Activated T-helper 2 cell treated with anti-CD3 and anti-CD28 coated beads, Interferon-gamma antibody, Interleukin-2, Interleukin-4, amounts not matched to agents 10 μg/mL and 5 μg/mL and 100 μg/mL, durations not matched to agents 14 hours and 24 hours and 36 hours (primary cell): Measurements from ENCODE around the gene GALNT17. TPM values are rescaled to one million over a fixed set of nuclear protein-coding genes. Genes with fewer than 3 reads are reported as not detected.

Experiments used
- DNase-seq: peaks from one replicate; pipeline ENCODE4 v3.0.0; 2021; ENCODE audit warnings: low spot score
- H3K27ac Mint-ChIP-seq: one replicate; pipeline ENCODE4 v1.8.0; 2021; ENCODE audit warnings: mixed read lengths
- H3K27me3 Mint-ChIP-seq: one replicate; pipeline ENCODE4 v1.8.0; 2021; ENCODE audit warnings: low read depth, mixed read lengths
- H3K36me3 Mint-ChIP-seq: one replicate; pipeline ENCODE4 v1.8.0; 2021; ENCODE audit warnings: low read depth, mixed read lengths
- H3K4me1 Mint-ChIP-seq: one replicate; pipeline ENCODE4 v1.8.0; 2021; ENCODE audit warnings: low read depth, mixed read lengths
- H3K4me3 Mint-ChIP-seq: one replicate; pipeline ENCODE4 v1.8.0; 2021; ENCODE audit warnings: low read depth, mild to moderate bottlenecking, moderate library complexity, mixed read lengths
- H3K9me3 Mint-ChIP-seq: one replicate; pipeline ENCODE4 v1.8.0; 2021; ENCODE audit warnings: mixed read lengths
- intact Hi-C: fragments of 100-400 bp; cut with micrococcal nuclease; formaldehyde crosslinking; loops from one replicate; pipeline ENCODE4 v1.15.1; 2023
- total RNA-seq: library from RNA; stranded (reverse); gene quantifications from 2 replicates; pipeline ENCODE4 v1.2.3, GENCODE V29; 2022

GALNT17 gene
- total RNA-seq, 1 donor from 2014 or later, result not detected

- H3K36me3 Mint-ChIP-seq, result no peaks in the 10 kb centered on the region
- intact Hi-C loops, result no loop called here
- no peak for DNase-seq
- no peaks in the 10 kb centered on the region for H3K27me3 Mint-ChIP-seq
- no peaks in the 10 kb centered on the region for H3K4me1 Mint-ChIP-seq
- H3K9me3 Mint-ChIP-seq, result peaks cover 41% of the 10 kb centered on the region
- H3K27ac Mint-ChIP-seq, result no peak overlapping the region
- no peak overlapping the region for H3K4me3 Mint-ChIP-seq
Measured at GRCh38 chr7:71477441-71477840, 345.5 kb downstream of the GALNT17 start.

DNA sequence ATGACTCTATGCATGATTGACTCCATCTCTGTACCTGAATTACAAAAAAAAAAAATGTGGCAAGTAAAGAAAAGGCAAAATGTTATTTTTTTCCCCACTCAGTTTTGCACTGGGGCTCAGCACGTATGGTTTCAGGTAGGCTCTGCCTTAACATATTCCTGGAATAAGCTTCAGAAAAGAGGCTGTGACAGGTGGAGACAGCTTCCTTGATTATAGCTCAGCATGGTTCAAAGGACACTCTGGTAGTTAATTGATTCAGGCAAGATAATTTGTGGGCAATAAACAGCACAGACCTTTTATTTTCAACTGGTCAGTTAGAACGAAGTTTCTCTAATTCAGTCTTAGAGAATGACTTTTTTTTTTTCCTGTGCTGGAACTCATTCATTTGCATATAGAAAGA lies 347.3 kb downstream of the GALNT17 start:
- no peaks in the 10 kb centered on the region for H3K36me3 Mint-ChIP-seq
- intact Hi-C loops, result no loop called here
- no peak for DNase-seq
- no peak overlapping the region for H3K27ac Mint-ChIP-seq
- no peak overlapping the region for H3K4me3 Mint-ChIP-seq
- peaks cover 29% of the 10 kb centered on the region for H3K9me3 Mint-ChIP-seq
- no peaks in the 10 kb centered on the region for H3K4me1 Mint-ChIP-seq
- H3K27me3 Mint-ChIP-seq, result no peaks in the 10 kb centered on the region

DNA sequence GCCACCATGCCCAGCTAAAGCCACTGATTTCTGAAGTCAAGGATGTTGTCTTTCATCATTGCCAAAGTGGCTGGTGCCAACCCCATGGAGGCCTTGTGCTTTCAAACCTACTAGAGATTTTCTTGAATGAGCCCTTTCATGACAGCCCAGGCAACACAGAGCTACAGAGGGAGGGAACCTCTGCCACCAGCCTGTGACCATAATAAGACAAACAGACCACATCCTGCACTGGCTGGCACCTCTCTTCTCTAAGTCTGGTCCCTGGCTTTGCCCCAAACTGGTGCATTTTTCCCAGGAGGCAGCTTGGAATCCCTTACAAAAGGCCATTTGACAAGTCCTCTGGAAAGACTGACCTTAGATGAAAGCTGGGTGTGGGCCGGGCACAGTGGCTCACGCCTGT lies 348.8 kb downstream of the GALNT17 start:
- peaks cover 28% of the 10 kb centered on the region for H3K9me3 Mint-ChIP-seq
- H3K27ac Mint-ChIP-seq, result no peak overlapping the region
- no peak for DNase-seq
- no peaks in the 10 kb centered on the region for H3K36me3 Mint-ChIP-seq
- intact Hi-C loops, result no loop called here
- no peaks in the 10 kb centered on the region for H3K4me1 Mint-ChIP-seq
- no peak overlapping the region for H3K4me3 Mint-ChIP-seq
- H3K27me3 Mint-ChIP-seq, result no peaks in the 10 kb centered on the region

- H3K27me3 Mint-ChIP-seq, result no peaks in the 10 kb centered on the region
- DNase-seq, result no peak
- H3K9me3 Mint-ChIP-seq, result peaks cover 29% of the 10 kb centered on the region
- intact Hi-C loops, result no loop called here
- no peaks in the 10 kb centered on the region for H3K36me3 Mint-ChIP-seq
- no peaks in the 10 kb centered on the region for H3K4me1 Mint-ChIP-seq
- H3K27ac Mint-ChIP-seq, result no peak overlapping the region
- no peak overlapping the region for H3K4me3 Mint-ChIP-seq
Measured at GRCh38 chr7:71482284-71482683, 350.3 kb downstream of the GALNT17 start.

GRCh38 chr7:71484380-71484779 lies 352.4 kb downstream of the GALNT17 start:
- H3K9me3 Mint-ChIP-seq, result peaks cover 34% of the 10 kb centered on the region
- H3K4me1 Mint-ChIP-seq, result no peaks in the 10 kb centered on the region
- H3K27ac Mint-ChIP-seq, result no peak overlapping the region
- no peaks in the 10 kb centered on the region for H3K36me3 Mint-ChIP-seq
- no peak for DNase-seq
- no peaks in the 10 kb centered on the region for H3K27me3 Mint-ChIP-seq
- H3K4me3 Mint-ChIP-seq, result no peak overlapping the region
- intact Hi-C loops, result no loop called here

DNA sequence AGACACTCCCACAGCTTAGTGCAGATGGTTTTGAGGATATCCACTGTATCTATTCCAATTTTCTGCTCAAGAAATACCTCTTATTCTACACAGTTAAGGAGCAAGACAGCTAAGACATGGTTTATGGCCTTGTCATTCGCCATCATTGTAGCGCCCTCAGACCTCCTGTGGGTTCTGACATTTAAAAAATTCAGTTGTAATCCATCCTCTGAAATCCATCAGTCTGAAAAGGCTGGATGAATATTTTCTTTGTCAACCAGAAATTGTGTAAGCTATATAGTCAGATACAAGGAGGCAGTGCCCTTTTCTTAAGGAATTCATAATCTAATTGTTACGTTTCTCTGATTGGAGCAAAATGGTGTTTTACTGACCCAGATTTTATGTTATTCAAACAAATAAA lies 353.6 kb downstream of the GALNT17 start:
- Mint-ChIP-seq H3K9me3 (peaks cover 34% of the 10 kb centered on the region), H3K4me1 (no peaks in the 10 kb centered on the region), H3K27ac (no peak overlapping the region), H3K36me3 (no peaks in the 10 kb centered on the region), H3K27me3 (no peaks in the 10 kb centered on the region), H3K4me3 (no peak overlapping the region)
- no peak for DNase-seq
- intact Hi-C loops, result no loop called here

DNA sequence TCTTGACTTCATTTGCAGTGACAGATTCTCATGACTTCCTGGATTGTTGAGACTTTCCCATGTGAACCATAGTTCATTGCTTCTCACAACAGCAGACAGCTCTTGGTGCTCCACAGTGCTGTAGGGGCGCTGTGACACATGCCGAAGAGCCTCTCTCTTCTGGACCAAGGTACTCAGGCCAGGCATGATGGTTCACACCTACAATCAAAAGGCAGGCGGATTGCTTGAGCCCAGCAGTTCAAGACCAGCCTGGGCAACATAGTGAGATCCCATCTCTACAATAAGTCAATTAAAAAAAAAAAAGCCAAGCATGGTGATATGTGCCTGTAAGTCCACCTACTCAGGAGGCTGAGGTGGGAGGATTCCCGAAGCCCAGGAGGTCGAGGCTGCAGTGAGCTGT lies 354.5 kb downstream of the GALNT17 start:
- H3K4me1 Mint-ChIP-seq, result no peaks in the 10 kb centered on the region
- no peaks in the 10 kb centered on the region for H3K36me3 Mint-ChIP-seq
- no peak overlapping the region for H3K27ac Mint-ChIP-seq
- H3K27me3 Mint-ChIP-seq, result no peaks in the 10 kb centered on the region
- no peak overlapping the region for H3K4me3 Mint-ChIP-seq
- intact Hi-C loops, result no loop called here
- H3K9me3 Mint-ChIP-seq, result peaks cover 38% of the 10 kb centered on the region
- DNase-seq, result no peak

DNA sequence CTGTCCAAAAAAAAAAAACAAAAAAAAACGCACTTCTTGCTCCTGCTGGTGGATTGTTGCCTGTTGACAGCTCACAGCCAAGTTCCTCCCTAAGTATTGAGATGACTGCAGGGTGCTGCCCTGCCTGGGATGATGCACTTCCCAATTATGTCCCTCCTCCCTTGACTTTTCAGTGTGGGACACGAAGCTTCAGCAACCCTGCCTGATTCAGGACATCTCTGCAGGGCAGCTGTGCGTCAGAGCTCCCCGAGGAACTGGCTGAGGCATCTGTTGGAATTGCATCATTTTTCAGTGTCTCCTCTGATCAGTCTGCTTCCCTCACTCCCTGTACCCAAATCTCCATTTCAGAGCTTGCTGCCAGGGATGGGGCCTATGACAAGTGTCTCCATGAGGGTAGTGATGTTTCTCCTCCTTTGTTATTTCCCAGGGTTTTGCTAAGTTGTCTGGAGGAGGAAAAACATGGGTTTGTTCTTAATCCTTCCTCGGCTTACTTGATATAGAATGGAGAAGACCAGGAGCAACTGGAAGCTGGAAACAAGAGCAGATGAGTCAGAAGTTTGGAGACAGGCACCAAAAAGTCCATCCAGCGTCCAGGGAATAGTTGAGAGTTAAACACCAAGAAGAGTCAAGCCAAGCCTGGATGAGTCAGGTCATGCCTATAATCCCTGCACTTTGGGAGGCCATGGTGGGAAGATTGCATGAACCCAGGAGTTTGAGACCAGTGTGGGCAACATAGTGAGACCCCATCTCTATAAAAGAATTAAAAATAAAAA lies 355.1 kb downstream of the GALNT17 start:
- Mint-ChIP-seq H3K36me3 (no peaks in the 10 kb centered on the region), H3K4me1 (no peaks in the 10 kb centered on the region), H3K4me3 (no peak overlapping the region), H3K27ac (no peak overlapping the region), H3K9me3 (peaks cover 35% of the 10 kb centered on the region), H3K27me3 (no peaks in the 10 kb centered on the region)
- DNase-seq, result no peak
- intact Hi-C loops, result no loop called here

DNA sequence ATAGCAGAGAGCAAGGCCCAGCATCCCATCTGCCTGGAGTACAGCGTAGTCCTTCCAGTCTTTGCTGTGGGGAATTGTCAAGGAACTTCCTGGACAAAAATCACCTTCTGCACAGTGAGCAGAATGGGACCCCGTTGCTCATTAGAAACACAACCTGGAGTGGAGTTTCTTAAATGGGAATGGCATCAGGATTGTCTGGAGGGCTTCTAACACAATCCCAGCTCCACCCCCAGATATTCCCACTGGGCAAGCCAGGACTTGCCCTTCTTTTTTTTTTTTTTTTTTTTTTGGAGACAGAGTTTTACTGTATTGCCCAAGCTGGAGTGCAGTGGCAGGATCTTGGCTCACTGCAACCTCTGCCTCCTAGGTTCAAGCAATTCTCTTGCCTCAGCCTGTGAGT lies 356.4 kb downstream of the GALNT17 start:
- intact Hi-C loops, result no loop called here
- DNase-seq, result no peak
- no peaks in the 10 kb centered on the region for H3K36me3 Mint-ChIP-seq
- no peak overlapping the region for H3K4me3 Mint-ChIP-seq
- peaks cover 42% of the 10 kb centered on the region for H3K9me3 Mint-ChIP-seq
- H3K27ac Mint-ChIP-seq, result no peak overlapping the region
- H3K27me3 Mint-ChIP-seq, result no peaks in the 10 kb centered on the region
- H3K4me1 Mint-ChIP-seq, result no peaks in the 10 kb centered on the region

DNA sequence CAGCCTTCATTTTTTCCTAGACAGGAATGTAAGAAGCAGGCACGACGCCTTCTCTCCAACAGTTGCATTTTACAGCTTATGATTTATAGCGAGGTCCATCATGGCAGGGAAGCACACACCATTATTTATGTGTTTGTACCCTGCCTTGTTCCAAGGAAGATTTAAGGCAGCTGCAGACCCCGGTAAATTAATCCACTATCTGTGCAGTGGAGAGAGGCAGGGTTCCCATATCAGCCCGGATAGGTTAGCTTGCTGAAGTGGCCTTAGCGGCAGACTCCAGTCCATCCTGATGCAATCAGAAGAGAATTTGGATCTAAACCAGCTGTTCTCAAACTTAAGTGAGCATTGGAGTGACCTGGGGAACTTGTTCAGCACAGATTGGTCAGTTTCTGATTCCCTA lies 359.4 kb downstream of the GALNT17 start:
- Mint-ChIP-seq H3K9me3 (peaks cover 41% of the 10 kb centered on the region), H3K27ac (no peak overlapping the region)

GRCh38 chr7:71495828-71496227 lies 363.9 kb downstream of the GALNT17 start:
- no peaks in the 10 kb centered on the region for H3K4me1 Mint-ChIP-seq
- no peak overlapping the region for H3K27ac Mint-ChIP-seq
- H3K27me3 Mint-ChIP-seq, result no peaks in the 10 kb centered on the region
- no peak for DNase-seq
- H3K36me3 Mint-ChIP-seq, result no peaks in the 10 kb centered on the region
- intact Hi-C loops, result no loop called here
- no peak overlapping the region for H3K4me3 Mint-ChIP-seq
- peaks cover 39% of the 10 kb centered on the region for H3K9me3 Mint-ChIP-seq

More for the DNA sequence above, 359.4 kb downstream of the GALNT17 start:
- Mint-ChIP-seq H3K4me3 (no peak overlapping the region), H3K36me3 (no peaks in the 10 kb centered on the region), H3K27me3 (no peaks in the 10 kb centered on the region), H3K4me1 (no peaks in the 10 kb centered on the region)
- DNase-seq, result no peak
- intact Hi-C loops, result no loop called here

DNA sequence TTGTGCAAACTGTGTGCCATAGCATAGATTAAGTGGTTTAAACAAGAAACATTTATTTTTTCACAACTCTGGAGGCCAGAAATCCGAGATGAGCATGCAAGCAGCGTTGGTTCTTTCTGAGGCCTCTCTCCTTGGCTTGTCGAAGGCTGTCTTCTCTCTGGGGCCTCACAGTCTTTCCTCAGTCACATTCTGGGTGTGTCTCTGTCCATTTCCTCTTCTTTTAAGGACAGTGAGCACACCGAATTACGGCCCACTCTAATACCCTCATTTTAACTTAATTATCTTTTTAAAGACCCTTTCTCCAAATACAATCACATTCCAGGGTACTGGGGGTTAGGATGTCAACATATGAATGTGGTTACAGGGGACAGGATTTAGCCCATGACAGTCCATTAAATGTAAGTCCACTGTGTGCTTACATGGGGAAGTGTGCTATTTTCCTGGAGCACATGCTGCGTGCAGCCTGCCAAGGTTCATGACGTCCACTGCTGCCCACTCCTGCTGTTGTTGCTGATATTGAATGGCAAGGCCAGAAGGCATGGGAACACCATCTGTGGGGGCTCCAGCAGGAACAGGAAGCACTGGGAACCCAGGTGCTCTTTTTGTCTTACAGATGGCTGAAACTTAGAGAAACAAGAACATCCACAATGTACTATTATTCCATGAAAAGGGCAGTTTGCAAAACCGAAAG lies 365.5 kb downstream of the GALNT17 start:
- no peak for DNase-seq
- H3K4me3 Mint-ChIP-seq, result no peak overlapping the region
- intact Hi-C loops, result no loop called here
- H3K27me3 Mint-ChIP-seq, result no peaks in the 10 kb centered on the region
- peaks cover 40% of the 10 kb centered on the region for H3K9me3 Mint-ChIP-seq
- no peaks in the 10 kb centered on the region for H3K4me1 Mint-ChIP-seq
- H3K27ac Mint-ChIP-seq, result no peak overlapping the region
- H3K36me3 Mint-ChIP-seq, result no peaks in the 10 kb centered on the region

GRCh38 chr7:71498381-71498780 lies 366.4 kb downstream of the GALNT17 start:
- no peak overlapping the region for H3K4me3 Mint-ChIP-seq
- no peak for DNase-seq
- H3K9me3 Mint-ChIP-seq, result peaks cover 44% of the 10 kb centered on the region
- H3K27me3 Mint-ChIP-seq, result no peaks in the 10 kb centered on the region
- H3K27ac Mint-ChIP-seq, result no peak overlapping the region
- H3K4me1 Mint-ChIP-seq, result no peaks in the 10 kb centered on the region
- intact Hi-C loops, result no loop called here
- no peaks in the 10 kb centered on the region for H3K36me3 Mint-ChIP-seq
